ENCODE measurements around the gene FAR2.

DNA sequence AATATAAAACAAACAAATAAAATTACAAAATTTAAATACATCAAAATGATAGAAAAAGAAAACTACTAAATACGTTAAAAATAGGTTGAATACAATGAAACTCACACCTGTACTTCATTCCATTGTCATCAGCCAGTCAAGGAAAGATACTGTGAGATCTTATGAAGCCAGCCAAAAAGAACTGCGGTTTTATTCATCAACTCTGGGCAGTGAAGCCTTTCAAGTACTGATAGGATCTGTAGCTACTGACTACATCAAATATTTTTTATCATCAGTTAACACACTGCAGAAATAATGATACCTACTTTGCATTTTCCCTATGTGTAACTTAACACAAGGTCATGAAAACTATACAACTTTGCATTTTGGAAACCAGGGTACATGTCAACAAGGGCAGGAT, 46.3 kb upstream of the FAR2 start:
- TF ChIP-seq, protein P1, sequence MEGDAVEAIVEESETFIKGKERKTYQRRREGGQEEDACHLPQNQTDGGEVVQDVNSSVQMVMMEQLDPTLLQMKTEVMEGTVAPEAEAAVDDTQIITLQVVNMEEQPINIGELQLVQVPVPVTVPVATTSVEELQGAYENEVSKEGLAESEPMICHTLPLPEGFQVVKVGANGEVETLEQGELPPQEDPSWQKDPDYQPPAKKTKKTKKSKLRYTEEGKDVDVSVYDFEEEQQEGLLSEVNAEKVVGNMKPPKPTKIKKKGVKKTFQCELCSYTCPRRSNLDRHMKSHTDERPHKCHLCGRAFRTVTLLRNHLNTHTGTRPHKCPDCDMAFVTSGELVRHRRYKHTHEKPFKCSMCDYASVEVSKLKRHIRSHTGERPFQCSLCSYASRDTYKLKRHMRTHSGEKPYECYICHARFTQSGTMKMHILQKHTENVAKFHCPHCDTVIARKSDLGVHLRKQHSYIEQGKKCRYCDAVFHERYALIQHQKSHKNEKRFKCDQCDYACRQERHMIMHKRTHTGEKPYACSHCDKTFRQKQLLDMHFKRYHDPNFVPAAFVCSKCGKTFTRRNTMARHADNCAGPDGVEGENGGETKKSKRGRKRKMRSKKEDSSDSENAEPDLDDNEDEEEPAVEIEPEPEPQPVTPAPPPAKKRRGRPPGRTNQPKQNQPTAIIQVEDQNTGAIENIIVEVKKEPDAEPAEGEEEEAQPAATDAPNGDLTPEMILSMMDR (IDR thresholded peaks at IDR 0.05): no peak
- no peak for TF ChIP-seq POLR2A (IDR thresholded peaks at IDR 0.05)
